GM06990 (cell line): ENCODE results near the gene GRID1.

Experiments
- DNase-seq: peaks from one replicate; pipeline ENCODE4 v3.0.0-alpha.2; 2011; ENCODE audit not compliant: insufficient read length; ENCODE audit errors: extremely low read depth
- H3K27me3 ChIP-seq: replicated peaks from 2 replicates; pipeline ENCODE4 v1.6.0; 2011; ENCODE audit warnings: low read length; ENCODE audit not compliant: control insufficient read depth, insufficient read depth
- H3K36me3 ChIP-seq: 2 replicates; pipeline ENCODE4 v1.5.1; 2011; ENCODE audit warnings: low read length; ENCODE audit not compliant: control insufficient read depth, insufficient read depth
- H3K4me3 ChIP-seq: replicated peaks from 2 replicates; pipeline ENCODE4 v1.5.1; 2011; ENCODE audit warnings: low read depth, mild to moderate bottlenecking, control low read depth, low read length
- TF ChIP-seq, protein P1 (sequence below): IDR thresholded peaks from 2 replicates; pipeline ENCODE4 v1.5.1; 2011; ENCODE audit warnings: low read length, control low read depth, mild to moderate bottlenecking, inconsistent platforms; ENCODE audit not compliant: insufficient read depth, poor library complexity, severe bottlenecking

Gene GRID1

GRCh38 chr10:86314616-86315548 is 51.7 kb downstream of the GRID1 start:
- TF ChIP-seq, protein P1, sequence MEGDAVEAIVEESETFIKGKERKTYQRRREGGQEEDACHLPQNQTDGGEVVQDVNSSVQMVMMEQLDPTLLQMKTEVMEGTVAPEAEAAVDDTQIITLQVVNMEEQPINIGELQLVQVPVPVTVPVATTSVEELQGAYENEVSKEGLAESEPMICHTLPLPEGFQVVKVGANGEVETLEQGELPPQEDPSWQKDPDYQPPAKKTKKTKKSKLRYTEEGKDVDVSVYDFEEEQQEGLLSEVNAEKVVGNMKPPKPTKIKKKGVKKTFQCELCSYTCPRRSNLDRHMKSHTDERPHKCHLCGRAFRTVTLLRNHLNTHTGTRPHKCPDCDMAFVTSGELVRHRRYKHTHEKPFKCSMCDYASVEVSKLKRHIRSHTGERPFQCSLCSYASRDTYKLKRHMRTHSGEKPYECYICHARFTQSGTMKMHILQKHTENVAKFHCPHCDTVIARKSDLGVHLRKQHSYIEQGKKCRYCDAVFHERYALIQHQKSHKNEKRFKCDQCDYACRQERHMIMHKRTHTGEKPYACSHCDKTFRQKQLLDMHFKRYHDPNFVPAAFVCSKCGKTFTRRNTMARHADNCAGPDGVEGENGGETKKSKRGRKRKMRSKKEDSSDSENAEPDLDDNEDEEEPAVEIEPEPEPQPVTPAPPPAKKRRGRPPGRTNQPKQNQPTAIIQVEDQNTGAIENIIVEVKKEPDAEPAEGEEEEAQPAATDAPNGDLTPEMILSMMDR = no peak
- Histone ChIP-seq H3K36me3 (no peaks in the 10 kb centered on the region), H3K27me3 (peaks cover 6% of the 10 kb centered on the region), H3K4me3 (no peak overlapping the region)
- DNase-seq = no peak

DNA sequence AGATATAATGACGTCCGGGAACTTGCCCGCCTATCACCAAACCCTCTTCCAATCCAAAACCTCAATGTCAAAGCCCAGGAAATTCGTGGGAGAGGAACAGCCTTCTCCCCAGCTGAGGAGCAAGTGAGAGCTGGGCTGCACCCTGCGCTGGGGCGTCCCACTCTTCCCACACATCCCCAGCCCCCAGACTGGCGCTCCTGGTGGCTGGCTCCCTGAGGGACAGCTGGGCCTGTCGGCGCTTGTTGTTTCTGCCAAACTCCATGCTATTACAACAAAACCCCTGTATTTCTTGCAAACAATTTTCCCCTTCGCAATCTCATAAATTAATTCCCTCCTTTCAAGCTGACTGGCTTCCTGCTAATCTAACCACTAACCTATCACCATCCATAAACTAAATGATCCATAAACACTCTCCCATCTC is 53.0 kb downstream of the GRID1 start:
- TF ChIP-seq, protein P1 = no peak
- Histone ChIP-seq H3K36me3 (no peaks in the 10 kb centered on the region), H3K27me3 (peaks cover 6% of the 10 kb centered on the region), H3K4me3 (no peak overlapping the region)
- no peak for DNase-seq

GRCh38 chr10:86312701-86313270 is 53.8 kb downstream of the GRID1 start:
- Histone ChIP-seq H3K27me3 (peaks cover 6% of the 10 kb centered on the region), H3K4me3 (no peak overlapping the region), H3K36me3 (no peaks in the 10 kb centered on the region)
- no peak for DNase-seq
- TF ChIP-seq, protein P1 = no peak

DNA sequence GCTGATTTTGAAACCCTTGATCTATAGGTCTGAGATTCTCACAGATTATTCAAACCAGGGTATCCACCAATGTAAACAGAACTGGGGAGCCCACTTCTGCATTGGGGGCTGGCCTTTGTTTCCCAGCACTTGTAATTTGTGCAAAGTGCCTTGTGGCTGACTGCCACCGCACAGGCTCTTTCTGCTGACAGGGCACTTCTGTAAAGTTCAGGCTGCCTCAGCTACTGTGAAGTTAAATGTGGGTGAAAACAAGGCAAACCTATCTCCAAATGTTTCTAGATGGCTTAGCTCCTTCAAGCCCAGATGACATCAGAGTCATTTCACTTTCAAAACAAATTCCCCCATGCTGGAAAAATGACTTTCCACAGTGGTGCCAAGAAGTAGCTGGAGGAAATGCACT is 54.7 kb downstream of the GRID1 start:
- no peak for DNase-seq
- Histone ChIP-seq H3K27me3 (peaks cover 6% of the 10 kb centered on the region), H3K36me3 (no peaks in the 10 kb centered on the region), H3K4me3 (no peak overlapping the region)
- TF ChIP-seq, protein P1 = no peak

DNA sequence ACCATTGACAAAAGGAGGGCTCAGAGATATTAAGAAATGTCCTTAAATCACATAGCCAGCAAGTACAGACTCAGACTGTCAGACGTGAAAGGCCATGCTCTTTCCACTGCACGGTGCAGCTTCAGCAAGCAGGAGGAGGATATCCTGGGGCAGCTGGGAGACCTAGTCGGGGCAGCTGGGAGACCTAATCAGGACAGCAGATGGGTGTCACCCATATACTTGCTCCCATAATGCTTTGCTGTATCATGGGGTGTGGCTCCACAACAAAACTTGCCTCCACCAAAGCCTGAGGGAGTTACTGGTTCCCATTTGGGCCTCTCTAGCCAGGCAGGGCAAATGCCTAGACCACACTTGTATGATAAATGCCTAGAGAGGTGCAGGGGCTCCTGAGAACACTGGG is 55.4 kb downstream of the GRID1 start:
- no peak overlapping the region for H3K4me3 ChIP-seq
- DNase-seq = no peak
- H3K27me3 ChIP-seq = peaks cover 6% of the 10 kb centered on the region
- TF ChIP-seq, protein P1 = no peak
- no peaks in the 10 kb centered on the region for H3K36me3 ChIP-seq
